K562 (cell line): ENCODE results near the gene ZC3H12C. TPM values are rescaled to one million over a fixed set of nuclear protein-coding genes. Genes with fewer than 3 reads are reported as not detected.

ENCODE experiments used
- ATAC-seq: fragments of 200-7000 bp; cut with Tn5 transposase; 3 replicates; pipeline ENCODE4 v1.9.1; 2020; ENCODE audit warnings: moderate library complexity
- BruUV-seq: library from RNA; stranded (reverse); fragments of 400-500 nt; replicated peaks from 2 replicates; lab custom pipeline; 2021; lab: Mats Ljungman, UMichigan
- CTCF ChIA-PET: fragments of 300-600 bp; formaldehyde crosslinking; extraction: SDS; loops from one replicate; lab custom pipeline; 2021; ENCODE audit warnings: low intra/inter-chr PET ratio; lab: Yijun Ruan, JAX
- POLR2A ChIA-PET: fragments of 300-600, 350-650 bp; sonication (Branson Sonifier 250); formaldehyde crosslinking; extraction: SDS; loops from one replicate; lab custom pipeline; 2021; ENCODE audit warnings: antibody characterized with exemption, inconsistent platforms; lab: Yijun Ruan, JAX
- DNase-seq, 4 experiments: peaks; one replicate each; pipeline versions ENCODE4 v3.0.0 to v3.0.0-alpha.2; 2011 to 2018; ENCODE audit warnings: low spot score in 3 of 4, mixed read lengths in 3 of 4; ENCODE audit errors: extremely low read depth in 1 of 4
- FAIRE-seq: peaks from 2 replicates; lab custom pipeline; 2011; peaks lifted over from hg19 to GRCh38; lab: Jason Lieb, UNC
- H2AFZ ChIP-seq: 2 replicates; pipeline ENCODE4 v1.6.0; 2011; ENCODE audit warnings: low read depth, low read length, control low read depth, inconsistent platforms
- H3K27ac ChIP-seq: fragments of 200-600 bp; 3 replicates; pipeline ENCODE4 v1.8.0; 2011; ENCODE audit warnings: low read depth, mild to moderate bottlenecking, control low read depth, inconsistent platforms, low read length, moderate library complexity, mixed read lengths; ENCODE audit errors: extremely low read depth
- H3K27me3 ChIP-seq, 2 experiments: fragments of 300-600 bp in 1 of 2; 2 replicates in 1 of 2; 3 replicates in 1 of 2; pipeline versions ENCODE4 v1.6.0 to v1.8.0; 2011; ENCODE audit warnings: inconsistent platforms in 2 of 2, low read length in 2 of 2, mild to moderate bottlenecking in 1 of 2, mixed read lengths in 1 of 2, moderate library complexity in 1 of 2; ENCODE audit not compliant: control insufficient read depth in 2 of 2, insufficient read depth in 2 of 2
- H3K36me3 ChIP-seq: fragments of 300-600 bp; 3 replicates; pipeline ENCODE4 v1.8.0; 2011; ENCODE audit warnings: mild to moderate bottlenecking, low read length, inconsistent platforms; ENCODE audit not compliant: control insufficient read depth, insufficient read depth
- H3K4me1 ChIP-seq, 2 experiments: fragments of 200-600 bp in 1 of 2; replicated peaks in 1 of 2; 2 replicates in 1 of 2; 3 replicates in 1 of 2; pipeline versions ENCODE4 v1.5.1 to v1.8.0; 2011; ENCODE audit warnings: inconsistent platforms in 2 of 2, low read length in 2 of 2, mild to moderate bottlenecking in 1 of 2, mixed read lengths in 1 of 2, moderate library complexity in 1 of 2; ENCODE audit not compliant: control insufficient read depth in 2 of 2, insufficient read depth in 2 of 2
- H3K4me2 ChIP-seq: 2 replicates; pipeline ENCODE4 v1.6.1; 2011; ENCODE audit warnings: low read length, control low read depth, inconsistent platforms, mixed read lengths; ENCODE audit not compliant: insufficient read depth
- H3K4me3 ChIP-seq: fragments of 200-600 bp; sonication (generic), shearing (Covaris generic); 2 replicates; pipeline ENCODE4 v1.5.1; 2016; ENCODE audit warnings: control low read depth, inconsistent platforms
- H3K79me2 ChIP-seq: fragments of 200-600 bp; 3 replicates; pipeline ENCODE4 v1.8.0; 2011; ENCODE audit warnings: low read length, inconsistent platforms; ENCODE audit not compliant: control insufficient read depth, insufficient read depth
- H3K9ac ChIP-seq, 2 experiments: 2 replicates each; pipeline versions ENCODE4 v1.6.0 to v1.6.1; 2011; ENCODE audit warnings: low read depth in 2 of 2, low read length in 2 of 2, control low read depth in 1 of 2, inconsistent platforms in 1 of 2, mild to moderate bottlenecking in 1 of 2, mixed read lengths in 1 of 2; ENCODE audit not compliant: insufficient read depth in 1 of 2
- H3K9me1 ChIP-seq: one replicate; pipeline ENCODE4 v1.6.0; 2011; ENCODE audit warnings: inconsistent platforms, mild to moderate bottlenecking, low read length, moderate library complexity; ENCODE audit not compliant: control insufficient read depth, insufficient read depth
- H3K9me3 ChIP-seq: replicated peaks from 2 replicates; pipeline ENCODE4 v1.5.1; 2011; ENCODE audit warnings: low read depth, low read length, inconsistent platforms; ENCODE audit not compliant: control insufficient read depth, insufficient read depth
- H4K20me1 ChIP-seq: replicated peaks from 2 replicates; pipeline ENCODE4 v1.6.1; 2011; ENCODE audit warnings: low read length, inconsistent platforms, mixed read lengths; ENCODE audit not compliant: control insufficient read depth, insufficient read depth
- ARHGAP35 ChIP-seq: fragments of 450-650 bp; IDR thresholded peaks from 2 replicates; pipeline ENCODE4 v1.6.1; 2018; ENCODE audit not compliant: partially characterized antibody
- ARID1B ChIP-seq: fragments of 450-650 bp; IDR thresholded peaks from 2 replicates; pipeline ENCODE4 v1.6.1; 2016; ENCODE audit warnings: antibody characterized with exemption, mild to moderate bottlenecking, inconsistent platforms
- CBFA2T3 ChIP-seq: fragments of 450-650 bp; IDR thresholded peaks from 2 replicates; pipeline ENCODE4 v1.6.1; 2017
- EP300 ChIP-seq: IDR thresholded peaks from 2 replicates; pipeline ENCODE4 v1.6.1; 2012; ENCODE audit warnings: low read length, improper control_type of control experiment
- MBD2 ChIP-seq: sonication (generic); IDR thresholded peaks from 2 replicates; pipeline ENCODE4 v1.6.1; 2016; ENCODE audit warnings: low read depth, borderline replicate concordance
- MECOM ChIP-seq: fragments of 250-450 bp; sonication (Bioruptor Pico); IDR thresholded peaks from 2 replicates; pipeline ENCODE4 v1.8.0; 2022; ENCODE audit warnings: inconsistent platforms
- MEIS2 ChIP-seq: fragments of 450-650 bp; IDR thresholded peaks from 2 replicates; pipeline ENCODE4 v1.6.1; 2014; ENCODE audit warnings: mild to moderate bottlenecking; ENCODE audit not compliant: partially characterized antibody
- SIN3B ChIP-seq: fragments of 450-650 bp; IDR thresholded peaks from 2 replicates; pipeline ENCODE4 v1.6.1; 2017; ENCODE audit warnings: low read depth, mild to moderate bottlenecking, moderate library complexity
- SOX6 ChIP-seq: fragments of 450-650 bp; IDR thresholded peaks from 2 replicates; pipeline ENCODE4 v1.6.1; 2014; ENCODE audit warnings: mild to moderate bottlenecking
- TCFL5 ChIP-seq: fragments of 250-450 bp; sonication (Bioruptor Pico); conservative IDR thresholded peaks from 2 replicates; pipeline ENCODE4 v1.6.1; 2021; ENCODE audit warnings: mild to moderate bottlenecking, moderate library complexity, matching md5 sums
- TEAD4 ChIP-seq, 2 experiments: sonication (generic) in 1 of 2; formaldehyde crosslinking in 1 of 2; IDR thresholded peaks; 2 replicates each; pipeline versions ENCODE4 v1.6.1 to v1.8.0; 2012 to 2022; ENCODE audit warnings: borderline replicate concordance in 1 of 2, inconsistent platforms in 1 of 2, low read length in 1 of 2, mild to moderate bottlenecking in 1 of 2, missing genetic modification reagents in 1 of 2
- WHSC1 ChIP-seq: IDR thresholded peaks from one replicate; pipeline ENCODE4 v1.6.1; 2012; ENCODE audit warnings: low read length, control low read depth, inconsistent platforms
- ZEB2 ChIP-seq: fragments of 450-650 bp; IDR thresholded peaks from 2 replicates; pipeline ENCODE4 v1.6.1; 2016
- ZNF140 ChIP-seq: fragments of 250-450 bp; sonication (Bioruptor Pico); IDR thresholded peaks from 2 replicates; pipeline ENCODE4 v1.8.0; 2021; ENCODE audit warnings: moderate library complexity, mild to moderate bottlenecking, inconsistent platforms
- ZNF175 ChIP-seq: fragments of 200-800 bp; sonication (Bioruptor generic); IDR thresholded peaks from 2 replicates; pipeline ENCODE4 v1.6.1; 2016; ENCODE audit warnings: low read depth, mild to moderate bottlenecking, missing genetic modification characterization, missing compliant biosample characterization
- ZNF24 ChIP-seq: fragments of 450-650 bp; IDR thresholded peaks from 2 replicates; pipeline ENCODE4 v1.6.1; 2016
- WGBS: fragments of 100-300 bp; shearing (Covaris generic); methylation state at CpG from one replicate; pipeline ENCODE4 v1.1.6; 2016; ENCODE audit warnings: low coverage, mixed read lengths; ENCODE audit not compliant: insufficient coverage; ENCODE audit errors: missing lambda C conversion rate; 5-methylcytosine and 5-hydroxymethylcytosine counted together
- in situ Hi-C: fragments of 300-500 bp; cut with MboI; formaldehyde crosslinking; loops from 4 replicates; pipeline ENCODE4 v1.15.0; 2018; ENCODE audit warnings: inconsistent platforms, mixed read lengths
- intact Hi-C: fragments of 100-400 bp; cut with micrococcal nuclease; formaldehyde crosslinking; loops from 2 replicates; pipeline ENCODE4 v1.14.2; 2022
- polyA plus RNA-seq, 8 experiments: library from polyadenylated mRNA; depleted of rRNA in 4 of 8; stranded (reverse) in 5 of 8; unstranded in 3 of 8; fragments of >200 nt; fragmentation: Nextera tagmentation in 2 of 8; fragmentation: Illumina TruSeq in 1 of 8; extraction: Ambion mirVana in 2 of 8; extraction: Trizol in 1 of 8; gene quantifications; 2 replicates each; pipeline versions ENCODE4 v1.2.1 to v1.2.3, GENCODE V29; 2011 to 2014; ENCODE audit warnings: inconsistent platforms in 1 of 8, missing spikeins in 1 of 8
- total RNA-seq, 7 experiments: library from RNA; depleted of rRNA in 6 of 7; stranded (reverse); fragments of >200 nt in 6 of 7; fragmentation: Illumina TruSeq in 2 of 7; extraction: Trizol in 2 of 7; gene quantifications; 2 replicates each; pipeline versions ENCODE4 v1.2.1 to v1.2.3, GENCODE V29; 2011 to 2021; ENCODE audit warnings: low replicate concordance in 1 of 7
- TF ChIP-seq, protein P1 (sequence below): fragments of 450-650 bp; IDR thresholded peaks from 2 replicates; pipeline ENCODE4 v1.6.1; 2016
- TF ChIP-seq, protein P2 (sequence below): IDR thresholded peaks from 2 replicates; pipeline ENCODE4 v1.6.1; 2012; ENCODE audit warnings: low read depth, low read length, improper control_type of control experiment, borderline replicate concordance
- TF ChIP-seq, protein P3 (sequence below): sonication (generic); formaldehyde crosslinking; IDR thresholded peaks from 2 replicates; pipeline ENCODE4 v1.8.0; 2022; ENCODE audit warnings: mild to moderate bottlenecking, missing genetic modification reagents

ZC3H12C gene
- total and polyA plus RNA-seq, 9 of the 15 experiments (the other 6 are each of a cell fraction or from before 2014, with no cell fraction given), result 0.56 to 5.9 (median 3.3) TPM

DNA sequence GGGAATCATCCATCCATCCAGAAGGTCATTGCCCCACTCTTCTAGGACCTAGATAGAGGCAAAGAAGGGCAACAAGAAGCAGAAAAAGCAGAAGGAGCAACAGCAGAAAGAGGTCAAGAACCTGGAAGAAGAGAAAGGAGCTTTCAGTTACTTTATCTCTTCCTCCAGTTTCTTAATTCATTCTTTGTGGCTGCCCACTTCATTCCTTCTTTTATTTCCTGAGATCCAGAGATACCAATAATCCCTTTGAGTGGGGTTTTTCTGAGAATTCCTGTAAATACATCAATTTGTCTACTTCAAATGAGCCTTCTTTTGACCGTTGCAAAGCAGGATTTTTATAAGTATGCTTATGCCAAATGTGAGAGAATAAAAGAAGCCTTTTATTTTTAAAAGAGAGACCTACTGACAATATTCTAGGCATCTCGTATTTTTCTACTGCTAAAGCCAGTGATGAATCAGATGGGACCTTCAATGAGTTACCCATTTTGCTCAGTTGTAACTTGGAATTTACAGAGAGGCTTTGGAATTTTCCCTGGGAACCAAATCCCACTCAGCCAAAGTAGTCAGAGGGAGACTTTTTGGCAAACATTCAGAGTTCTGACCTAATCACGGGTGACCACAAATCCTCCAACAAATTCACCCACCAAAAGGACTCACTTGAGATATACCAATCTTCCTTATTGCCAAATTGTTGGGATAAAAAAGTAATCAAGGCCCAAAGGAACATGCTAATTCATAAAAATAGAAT, 54.9 kb downstream of the ZC3H12C start:
- ATAC-seq (no peak), DNase-seq (no peak), FAIRE-seq (no peak)
- Histone ChIP-seq H3K9me1 (no peaks in the 10 kb centered on the region), H3K4me1 (peaks cover 0 to 2% of the 10 kb centered on the region in 2 experiments; a peak in 3 of 5 replicates), H3K79me2 (peaks cover 2% of the 10 kb centered on the region; the same call in 1 of the 3 replicates), H3K9ac (no peak overlapping the region), H2AFZ (no peak overlapping the region), H3K9me3 (no peaks in the 10 kb centered on the region), H3K4me2 (no peak overlapping the region), H3K27me3 (no peaks in the 10 kb centered on the region), H3K27ac (peak overlapping the region; percentile 37; the same call in 1 of the 3 replicates), H3K36me3 (no peaks in the 10 kb centered on the region), H3K4me3 (no peak overlapping the region), H4K20me1 (no peaks in the 10 kb centered on the region)
- intact Hi-C loops (no loop called here), in situ Hi-C loops (no loop called here)
- ChIA-PET CTCF (no interaction called here), POLR2A (interaction anchor here (1.9 kb wide), 1 partner anchor 10 kb away, joined by 7 read pairs; no protein-coding TSS in a partner anchor)
- no TSS peak for BruUV-seq
- WGBS, result 9% methylated on average over 3 of the region's 3 CpGs
- TF ChIP-seq ZNF140 (CRISPR knock-in tag) (no peak), ZEB2 (no peak), ARHGAP35 (no peak), ARID1B (peak; percentile 22; the same call in 1 of the 2 replicates), MECOM (CRISPR knock-in tag) (no peak), CBFA2T3 (peak; percentile 52), MBD2 (no peak), TEAD4 (IDR thresholded peaks at IDR 0.05; ENCODE audit: low read length) (peak; percentile 65), TEAD4 (CRISPR knock-in tag; IDR thresholded peaks at IDR 0.05; ENCODE audit: borderline replicate concordance) (no peak), MEIS2 (peak; percentile 18), SIN3B (no peak), EP300 (peak; percentile 74), SOX6 (peak; percentile 36; the same call in 1 of the 2 replicates), TCFL5 (CRISPR knock-in tag) (no peak), WHSC1 (no peak), ZNF175 (CRISPR knock-in tag) (peak; percentile 4; the same call in 1 of the 2 replicates), ZNF24 (0 out of 2 replicates have a peak, but pooled peaks have one; percentile 52)
- TF ChIP-seq, protein P1, sequence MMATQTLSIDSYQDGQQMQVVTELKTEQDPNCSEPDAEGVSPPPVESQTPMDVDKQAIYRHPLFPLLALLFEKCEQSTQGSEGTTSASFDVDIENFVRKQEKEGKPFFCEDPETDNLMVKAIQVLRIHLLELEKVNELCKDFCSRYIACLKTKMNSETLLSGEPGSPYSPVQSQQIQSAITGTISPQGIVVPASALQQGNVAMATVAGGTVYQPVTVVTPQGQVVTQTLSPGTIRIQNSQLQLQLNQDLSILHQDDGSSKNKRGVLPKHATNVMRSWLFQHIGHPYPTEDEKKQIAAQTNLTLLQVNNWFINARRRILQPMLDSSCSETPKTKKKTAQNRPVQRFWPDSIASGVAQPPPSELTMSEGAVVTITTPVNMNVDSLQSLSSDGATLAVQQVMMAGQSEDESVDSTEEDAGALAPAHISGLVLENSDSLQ, result no peak
- TF ChIP-seq, protein P2, sequence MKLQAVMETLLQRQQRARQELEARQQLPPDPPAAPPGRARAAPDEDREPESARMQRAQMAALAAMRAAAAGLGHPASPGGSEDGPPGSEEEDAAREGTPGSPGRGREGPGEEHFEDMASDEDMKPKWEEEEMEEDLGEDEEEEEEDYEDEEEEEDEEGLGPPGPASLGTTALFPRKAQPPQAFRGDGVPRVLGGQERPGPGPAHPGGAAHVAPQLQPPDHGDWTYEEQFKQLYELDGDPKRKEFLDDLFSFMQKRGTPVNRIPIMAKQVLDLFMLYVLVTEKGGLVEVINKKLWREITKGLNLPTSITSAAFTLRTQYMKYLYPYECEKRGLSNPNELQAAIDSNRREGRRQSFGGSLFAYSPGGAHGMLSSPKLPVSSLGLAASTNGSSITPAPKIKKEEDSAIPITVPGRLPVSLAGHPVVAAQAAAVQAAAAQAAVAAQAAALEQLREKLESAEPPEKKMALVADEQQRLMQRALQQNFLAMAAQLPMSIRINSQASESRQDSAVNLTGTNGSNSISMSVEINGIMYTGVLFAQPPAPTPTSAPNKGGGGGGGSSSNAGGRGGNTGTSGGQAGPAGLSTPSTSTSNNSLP, result no peak
- TF ChIP-seq, protein P3, sequence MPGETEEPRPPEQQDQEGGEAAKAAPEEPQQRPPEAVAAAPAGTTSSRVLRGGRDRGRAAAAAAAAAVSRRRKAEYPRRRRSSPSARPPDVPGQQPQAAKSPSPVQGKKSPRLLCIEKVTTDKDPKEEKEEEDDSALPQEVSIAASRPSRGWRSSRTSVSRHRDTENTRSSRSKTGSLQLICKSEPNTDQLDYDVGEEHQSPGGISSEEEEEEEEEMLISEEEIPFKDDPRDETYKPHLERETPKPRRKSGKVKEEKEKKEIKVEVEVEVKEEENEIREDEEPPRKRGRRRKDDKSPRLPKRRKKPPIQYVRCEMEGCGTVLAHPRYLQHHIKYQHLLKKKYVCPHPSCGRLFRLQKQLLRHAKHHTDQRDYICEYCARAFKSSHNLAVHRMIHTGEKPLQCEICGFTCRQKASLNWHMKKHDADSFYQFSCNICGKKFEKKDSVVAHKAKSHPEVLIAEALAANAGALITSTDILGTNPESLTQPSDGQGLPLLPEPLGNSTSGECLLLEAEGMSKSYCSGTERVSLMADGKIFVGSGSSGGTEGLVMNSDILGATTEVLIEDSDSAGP (CRISPR knock-in tag), result no peak
